Colonic mucosa (tissue), 4 donors: ENCODE measurements around the gene MOB3A. TPM values are rescaled to one million over a fixed set of nuclear protein-coding genes. Genes with fewer than 3 reads are reported as not detected.
"Not testable (repeated sequence)": the region's sequence is repeated elsewhere in the genome, so short reads cannot be mapped to it uniquely, and the experiment has no call there.

ENCODE experiments used
- DNase-seq: peaks from one replicate; pipeline ENCODE4 v3.0.0-alpha.2; 2020
- H3K27ac ChIP-seq: fragments of 200-600 bp; one replicate; pipeline ENCODE4 v1.8.0; 2021
- H3K27me3 ChIP-seq: fragments of 200-600 bp; one replicate; pipeline ENCODE4 v1.8.0; 2021
- H3K36me3 ChIP-seq: fragments of 200-600 bp; one replicate; pipeline ENCODE4 v1.8.0; 2021
- H3K4me1 ChIP-seq: fragments of 200-600 bp; one replicate; pipeline ENCODE4 v1.8.0; 2021; ENCODE audit warnings: mild to moderate bottlenecking
- H3K4me3 ChIP-seq: fragments of 200-600 bp; one replicate; pipeline ENCODE4 v1.8.0; 2021
- H3K9ac ChIP-seq, 2 donors: one replicate each; pipeline ENCODE4 v1.7.0; 2013; ENCODE audit warnings: control low read depth in 2 of 2, low read depth in 2 of 2, low read length in 2 of 2
- H3K9me3 ChIP-seq: fragments of 200-600 bp; one replicate; pipeline ENCODE4 v1.8.0; 2021
- intact Hi-C: fragments of 100-400 bp; cut with DNase I; formaldehyde crosslinking; loops from one replicate; pipeline ENCODE4 v1.14.1; 2022
- total RNA-seq, 2 donors: library from RNA; stranded (reverse); fragmentation: NEBNext Ultra II Directional in 1 of 2; extraction: Animal tissue kit (Norgen Biotek cat#: 25700) in 1 of 2; gene quantifications; one replicate each; pipeline ENCODE4 v1.2.1, GENCODE V29; 2021
- TF ChIP-seq, protein P1 (sequence below): fragments of 200-600 bp; IDR thresholded peaks from one replicate; pipeline ENCODE4 v1.8.0; 2022; ENCODE audit warnings: antibody characterized with exemption, mild to moderate bottlenecking
- donor health status: healthy.
- donor health status: DM: no; HTN: no; CAD: no.
- donor health status: DM: no; HTN: no; CAD: no.

The MOB3A gene
- total RNA-seq, 2 donors from 2014 or later = 40.0 to 40.5 TPM

DNA sequence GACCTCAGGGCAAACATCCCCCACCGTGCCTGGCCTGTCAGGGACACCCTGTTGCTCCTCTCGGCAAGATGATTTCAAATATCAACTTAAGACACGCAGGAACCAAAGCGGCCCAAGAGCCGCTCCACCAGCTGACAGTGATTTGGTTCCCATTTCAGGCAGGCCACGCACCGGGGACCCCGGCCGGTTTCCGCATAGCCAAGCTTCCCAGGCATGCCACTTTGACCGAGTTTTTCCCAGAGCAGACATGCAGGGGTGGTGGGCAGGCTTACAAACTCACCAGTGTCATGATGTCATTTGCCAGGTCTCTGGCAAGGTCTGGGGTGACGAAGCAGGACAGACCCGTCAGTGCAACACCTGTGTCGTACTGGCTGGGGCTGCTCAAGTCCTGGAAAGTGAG, 36.1 kb upstream of the MOB3A start:
- Histone ChIP-seq H3K9me3 (no peaks in the 10 kb centered on the region), H3K27ac (no peak overlapping the region), H3K4me3 (no peak overlapping the region), H3K9ac (no peak overlapping the region), H3K27me3 (no peaks in the 10 kb centered on the region), H3K36me3 (peaks cover 19% of the 10 kb centered on the region), H3K4me1 (no peaks in the 10 kb centered on the region)
- TF ChIP-seq, protein P1, sequence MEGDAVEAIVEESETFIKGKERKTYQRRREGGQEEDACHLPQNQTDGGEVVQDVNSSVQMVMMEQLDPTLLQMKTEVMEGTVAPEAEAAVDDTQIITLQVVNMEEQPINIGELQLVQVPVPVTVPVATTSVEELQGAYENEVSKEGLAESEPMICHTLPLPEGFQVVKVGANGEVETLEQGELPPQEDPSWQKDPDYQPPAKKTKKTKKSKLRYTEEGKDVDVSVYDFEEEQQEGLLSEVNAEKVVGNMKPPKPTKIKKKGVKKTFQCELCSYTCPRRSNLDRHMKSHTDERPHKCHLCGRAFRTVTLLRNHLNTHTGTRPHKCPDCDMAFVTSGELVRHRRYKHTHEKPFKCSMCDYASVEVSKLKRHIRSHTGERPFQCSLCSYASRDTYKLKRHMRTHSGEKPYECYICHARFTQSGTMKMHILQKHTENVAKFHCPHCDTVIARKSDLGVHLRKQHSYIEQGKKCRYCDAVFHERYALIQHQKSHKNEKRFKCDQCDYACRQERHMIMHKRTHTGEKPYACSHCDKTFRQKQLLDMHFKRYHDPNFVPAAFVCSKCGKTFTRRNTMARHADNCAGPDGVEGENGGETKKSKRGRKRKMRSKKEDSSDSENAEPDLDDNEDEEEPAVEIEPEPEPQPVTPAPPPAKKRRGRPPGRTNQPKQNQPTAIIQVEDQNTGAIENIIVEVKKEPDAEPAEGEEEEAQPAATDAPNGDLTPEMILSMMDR = no peak
- DNase-seq = no peak
- intact Hi-C loops = no loop called here

DNA sequence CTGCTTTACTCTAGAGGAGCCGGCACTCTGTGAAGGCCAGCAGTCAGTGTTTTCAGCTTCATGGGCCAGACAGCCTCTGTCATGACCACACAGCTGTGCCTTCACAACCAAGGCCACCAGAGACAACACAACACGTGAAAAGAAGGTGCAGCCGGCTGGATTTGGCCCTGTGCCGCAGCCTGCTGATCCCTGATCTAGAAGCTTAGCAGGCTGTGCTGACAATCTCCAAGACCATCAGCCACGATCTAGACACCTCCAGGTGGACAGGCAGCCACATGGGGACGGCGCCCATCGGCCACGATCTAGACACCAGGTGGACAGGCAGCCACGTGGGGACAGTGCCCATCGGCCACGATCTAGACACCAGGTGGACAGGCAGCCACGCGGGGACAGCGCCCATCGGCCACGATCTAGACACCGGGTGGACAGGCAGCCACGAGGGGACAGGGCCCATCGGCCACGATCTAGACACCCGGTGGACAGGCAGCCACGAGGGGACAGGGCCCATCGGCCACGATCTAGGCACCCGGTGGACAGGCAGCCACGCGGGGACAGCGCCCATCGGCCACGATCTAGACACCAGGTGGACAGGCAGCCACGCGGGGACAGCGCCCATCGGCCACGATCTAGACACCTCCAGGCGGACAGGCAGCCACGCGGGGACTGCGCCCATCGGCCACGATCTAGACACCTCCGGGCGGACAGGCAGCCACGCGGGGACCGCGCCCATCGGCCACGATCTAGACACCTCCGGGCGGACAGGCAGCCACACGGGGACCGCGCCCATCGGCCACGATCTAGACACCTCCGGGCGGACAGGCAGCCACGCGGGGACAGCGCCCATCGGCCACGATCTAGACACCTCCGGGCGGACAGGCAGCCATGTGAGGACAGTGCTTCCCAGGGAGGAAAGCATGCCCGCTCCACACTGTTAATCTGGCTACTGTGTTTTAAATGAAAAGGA, 35.2 kb upstream of the MOB3A start:
- H3K4me1 ChIP-seq, H3K9ac ChIP-seq, H3K27ac ChIP-seq, H3K9me3 ChIP-seq, intact Hi-C loops, H3K4me3 ChIP-seq, H3K27me3 ChIP-seq, DNase-seq: not testable (repeated sequence)
- peaks cover 19% of the 10 kb centered on the region for H3K36me3 ChIP-seq

GRCh38 chr19:2129892-2130770, 34.0 kb upstream of the MOB3A start:
- Histone ChIP-seq H3K36me3 (peaks cover 19% of the 10 kb centered on the region), H3K4me1 (no peaks in the 10 kb centered on the region), H3K9me3 (no peaks in the 10 kb centered on the region), H3K9ac (no peak overlapping the region), H3K27me3 (no peaks in the 10 kb centered on the region), H3K4me3 (no peak overlapping the region), H3K27ac (no peak overlapping the region)
- intact Hi-C loops = no loop called here
- DNase-seq = no peak
- TF ChIP-seq, protein P1 = no peak

GRCh38 chr19:2129486-2129885, 33.4 kb upstream of the MOB3A start:
- H3K27ac ChIP-seq = no peak overlapping the region
- intact Hi-C loops = no loop called here
- TF ChIP-seq, protein P1 = no peak

DNA sequence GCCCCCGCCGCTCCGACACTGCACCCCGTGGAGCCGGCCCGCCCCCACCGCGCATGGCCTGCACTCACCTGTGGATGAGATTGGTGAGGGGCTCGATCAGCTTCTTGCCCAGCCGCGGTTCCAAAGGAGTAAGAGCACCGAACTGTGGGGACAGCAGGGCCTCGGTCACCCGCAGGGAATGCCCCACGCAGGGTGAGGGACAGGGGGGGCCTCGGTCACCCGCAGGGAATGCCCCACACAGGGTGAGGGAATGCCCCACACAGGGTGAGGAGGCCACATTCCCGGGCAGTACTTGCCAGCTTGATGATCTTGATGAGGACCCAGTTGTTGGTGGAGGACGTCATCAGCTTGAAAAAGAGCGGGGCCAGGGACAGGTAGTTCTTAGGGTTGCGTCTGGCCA, 32.9 kb upstream of the MOB3A start:
- no peak for DNase-seq
- H3K36me3 ChIP-seq = peaks cover 22% of the 10 kb centered on the region
- no peak overlapping the region for H3K4me3 ChIP-seq
- intact Hi-C loops = no loop called here
- TF ChIP-seq, protein P1 = no peak
- H3K27ac ChIP-seq = no peak overlapping the region
- H3K9me3 ChIP-seq = no peaks in the 10 kb centered on the region
- H3K27me3 ChIP-seq = no peaks in the 10 kb centered on the region
- no peaks in the 10 kb centered on the region for H3K4me1 ChIP-seq
- H3K9ac ChIP-seq = no peak overlapping the region

More at GRCh38 chr19:2129486-2129885, 33.4 kb upstream of the MOB3A start:
- Histone ChIP-seq H3K4me1 (no peaks in the 10 kb centered on the region), H3K4me3 (no peak overlapping the region), H3K27me3 (no peaks in the 10 kb centered on the region), H3K9me3 (no peaks in the 10 kb centered on the region), H3K9ac (no peak overlapping the region), H3K36me3 (peaks cover 22% of the 10 kb centered on the region)
- no peak for DNase-seq

DNA sequence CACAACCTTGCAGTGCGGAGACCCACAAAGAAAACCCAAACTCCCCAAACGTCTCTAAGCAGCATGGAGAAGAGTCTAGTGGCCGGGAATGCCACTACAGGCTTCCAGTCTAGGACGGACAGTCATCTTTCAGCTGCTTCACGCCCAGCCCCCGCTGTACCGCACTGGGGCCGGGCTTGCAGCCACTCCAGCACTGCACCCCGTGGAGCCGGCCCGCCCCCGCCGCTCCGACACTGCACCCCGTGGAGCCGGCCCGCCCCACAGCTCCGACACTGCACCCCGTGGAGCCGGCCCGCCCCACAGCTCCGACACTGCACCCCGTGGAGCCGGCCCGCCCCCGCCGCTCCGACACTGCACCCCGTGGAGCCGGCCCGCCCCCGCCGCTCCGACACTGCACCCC, 32.1 kb upstream of the MOB3A start:
- H3K9ac ChIP-seq, H3K27me3 ChIP-seq, intact Hi-C loops, H3K4me1 ChIP-seq, H3K9me3 ChIP-seq, H3K4me3 ChIP-seq, H3K27ac ChIP-seq, DNase-seq: not testable (repeated sequence)
- H3K36me3 ChIP-seq = peaks cover 26% of the 10 kb centered on the region
